GM11168 (cell line): Measurements from ENCODE around the gene KLF18.
"Not testable (repeated sequence)": the region's sequence is repeated elsewhere in the genome, so short reads cannot be mapped to it uniquely, and the experiment has no call there.

Experiments used
- in situ Hi-C: fragments of 300-500 bp; cut with MboI; formaldehyde crosslinking; loops from one replicate; pipeline ENCODE4 v1.12.0; 2022; ENCODE audit warnings: low sequenced_read_pairs; ENCODE audit not compliant: unreplicated experiment

Gene KLF18

GRCh38 chr1:44129616-44130500 lies 11.6 kb downstream of the KLF18 start:
- in situ Hi-C loops = no loop called here

- in situ Hi-C loops = no loop called here
Measured at GRCh38 chr1:44120398-44120949, 21.0 kb downstream of the KLF18 start.

GRCh38 chr1:44119525-44119924 lies 21.9 kb downstream of the KLF18 start:
- in situ Hi-C loops = no loop called here

- in situ Hi-C loops = no loop called here
Measured at GRCh38 chr1:44118682-44119081, 22.7 kb downstream of the KLF18 start, which contains the start of gene KLF17. Gene KLF17, plus strand, starts transcription at chr1:44118821. Its CDS starts 87 bp downstream, at chr1:44118908.

GRCh38 chr1:44117272-44117671 lies 24.2 kb downstream of the KLF18 start:
- in situ Hi-C loops = not testable (repeated sequence)

GRCh38 chr1:44114098-44114497 lies 27.3 kb downstream of the KLF18 start:
- in situ Hi-C loops = no loop called here

GRCh38 chr1:44113095-44113609 lies 28.3 kb downstream of the KLF18 start:
- in situ Hi-C loops = no loop called here

GRCh38 chr1:44112486-44112885 lies 28.9 kb downstream of the KLF18 start:
- in situ Hi-C loops = no loop called here

GRCh38 chr1:44111861-44112260 lies 29.6 kb downstream of the KLF18 start:
- in situ Hi-C loops = no loop called here

- in situ Hi-C loops = no loop called here
Measured at GRCh38 chr1:44110916-44111315, 30.5 kb downstream of the KLF18 start.

- in situ Hi-C loops = no loop called here
Measured at GRCh38 chr1:44108971-44109370, 32.5 kb downstream of the KLF18 start.

GRCh38 chr1:44108241-44108640 lies 33.2 kb downstream of the KLF18 start:
- in situ Hi-C loops = no loop called here

- in situ Hi-C loops = no loop called here
Measured at GRCh38 chr1:44105810-44106209, 35.6 kb downstream of the KLF18 start.

- in situ Hi-C loops = no loop called here
Measured at GRCh38 chr1:44103270-44104131, 37.9 kb downstream of the KLF18 start.

- in situ Hi-C loops = no loop called here
Measured at GRCh38 chr1:44101328-44101727, 40.1 kb downstream of the KLF18 start.

GRCh38 chr1:44100183-44100868 lies 41.1 kb downstream of the KLF18 start:
- in situ Hi-C loops = no loop called here

GRCh38 chr1:44094047-44094446 lies 47.4 kb downstream of the KLF18 start:
- in situ Hi-C loops = no loop called here

- in situ Hi-C loops = no loop called here
Measured at GRCh38 chr1:44090429-44091252, 50.8 kb downstream of the KLF18 start.

GRCh38 chr1:44089371-44090048 lies 51.9 kb downstream of the KLF18 start:
- in situ Hi-C loops = no loop called here
